Gastroesophageal sphincter (tissue), 4 donors: ENCODE data around the gene RRP7A. TPM values are rescaled to one million over a fixed set of nuclear protein-coding genes. Genes with fewer than 3 reads are reported as not detected.
"Not testable (repeated sequence)": the region's sequence is repeated elsewhere in the genome, so short reads cannot be mapped to it uniquely, and the experiment has no call there.

ENCODE experiments used
- ATAC-seq: fragments of 150-250 bp; one replicate; pipeline ENCODE4 v1.9.1; 2016; ENCODE audit warnings: mild to moderate bottlenecking, moderate library complexity
- H3K27ac ChIP-seq, 4 donors: fragments of 200-600 bp; sonication (generic) in 3 of 4; 1 replicate in 3 of 4; 2 replicates in 1 of 4; pipeline ENCODE4 v1.5.1; 2016 to 2019
- H3K27me3 ChIP-seq: fragments of 200-600 bp; sonication (generic); one replicate; pipeline ENCODE4 v1.5.1; 2019
- H3K36me3 ChIP-seq, 2 donors: fragments of 200-600 bp; sonication (generic); one replicate each; pipeline ENCODE4 v1.5.1; 2019; ENCODE audit warnings: control low read depth in 1 of 2
- H3K4me1 ChIP-seq, 3 donors: fragments of 200-600 bp; sonication (generic); 1 replicate in 2 of 3; 2 replicates in 1 of 3; pipeline ENCODE4 v1.5.1; 2016 to 2019; ENCODE audit warnings: control low read depth in 2 of 3
- H3K4me3 ChIP-seq, 2 donors: fragments of 200-600 bp; sonication (generic); one replicate each; pipeline ENCODE4 v1.5.1; 2019; ENCODE audit warnings: mild to moderate bottlenecking in 1 of 2, moderate library complexity in 1 of 2
- H3K9me3 ChIP-seq, 3 donors: fragments of 200-600 bp; sonication (generic); one replicate each; pipeline ENCODE4 v1.5.1; 2017 to 2019; ENCODE audit warnings: control low read depth in 2 of 3
- CTCF ChIP-seq, 4 experiments: fragments of 200-600 bp in 2 of 4; fragments of 450-650 bp in 2 of 4; sonication (generic) in 1 of 4; IDR thresholded peaks; one replicate each; pipeline ENCODE4 v1.5.1; 2017 to 2019; ENCODE audit warnings: antibody characterized with exemption in 4 of 4, mild to moderate bottlenecking in 2 of 4, moderate library complexity in 2 of 4
- EP300 ChIP-seq: sonication (generic); formaldehyde crosslinking; IDR thresholded peaks from one replicate; pipeline ENCODE4 v1.6.1; 2017; ENCODE audit warnings: antibody characterized with exemption, mild to moderate bottlenecking
- POLR2A ChIP-seq, 2 donors: fragments of 450-650 bp; IDR thresholded peaks; one replicate each; pipeline ENCODE4 v1.6.1; 2017; ENCODE audit warnings: antibody characterized with exemption in 2 of 2, mild to moderate bottlenecking in 2 of 2, moderate library complexity in 1 of 2
- POLR2AphosphoS5 ChIP-seq: sonication (generic); formaldehyde crosslinking; IDR thresholded peaks from one replicate; pipeline ENCODE4 v1.6.1; 2017; ENCODE audit warnings: antibody characterized with exemption
- WGBS, 2 donors: methylation state at CpG; one replicate each; pipeline ENCODE4 v1.1.5; 2018; ENCODE audit warnings: low coverage in 1 of 2; 5-methylcytosine and 5-hydroxymethylcytosine counted together
- total RNA-seq, 4 donors: library from RNA; depleted of rRNA; stranded (reverse); fragments of >200 nt; gene quantifications; one replicate each; pipeline ENCODE4 v1.1.0, GENCODE V29; 2016

The RRP7A gene
- 10 to 100 TPM; 21.3 to 36.9 (median 29.1) TPM for total RNA-seq

- ATAC-seq, result peak; percentile 93
- WGBS, 2 donors, result 44 to 100% methylated on average over 1 to 4 of the region's 65 CpGs
- Histone ChIP-seq H3K27me3 (no peaks in the 10 kb centered on the region), H3K27ac (peak within 1 kb of the TSS; percentile 49 to 81 (median 78)), H3K9me3 (no peaks in the 10 kb centered on the region), H3K4me1 (peaks cover 0 to 28% (median 4%) of the 10 kb centered on the region in 3 donors), H3K4me3 (peak within 1 kb of the TSS; percentile 83 to 87), H3K36me3 (peaks cover 0 to 29% of the 10 kb centered on the region in 2 donors)
- peak in 3 of 4 experiments; percentile 11 to 39 (median 18) for TF ChIP-seq CTCF (IDR thresholded peaks at IDR 0.05)
- peak; percentile 78 for TF ChIP-seq POLR2AphosphoS5
- peak; percentile 80 to 92 for TF ChIP-seq POLR2A (IDR thresholded peaks at IDR 0.05)
- no peak for TF ChIP-seq EP300
Observed at GRCh38 chr22:42519525-42520401, at the start of gene RRP7A. Gene RRP7A, minus strand, starts transcription at chr22:42519796. Its CDS starts 10 bp downstream, at chr22:42519786.

GRCh38 chr22:42567950-42568349 is 48.4 kb upstream of the RRP7A start:
- 30% methylated on average over 1 of the region's 6 CpGs; no CpG with 5 or more reads in 1 of the 2 donors for WGBS, 2 donors
- H3K9me3 ChIP-seq, ATAC-seq, H3K4me3 ChIP-seq, H3K27me3 ChIP-seq, H3K27ac ChIP-seq, H3K4me1 ChIP-seq: not testable (repeated sequence)
- H3K36me3 ChIP-seq, result peaks cover 0 to 71% of the 10 kb centered on the region in 2 donors

- no peak for ATAC-seq
- H3K36me3 ChIP-seq, result peaks cover 0 to 56% of the 10 kb centered on the region in 2 donors
- H3K4me3 ChIP-seq, result no peak overlapping the region
- no peak for TF ChIP-seq EP300
- H3K27me3 ChIP-seq, result no peaks in the 10 kb centered on the region
- no peaks in the 10 kb centered on the region for H3K9me3 ChIP-seq
- no peak overlapping the region for H3K27ac ChIP-seq
- no CpG with 5 or more reads among the region's 12 CpGs for WGBS, 2 donors
- peaks cover 0 to 16% (median 0%) of the 10 kb centered on the region in 3 donors for H3K4me1 ChIP-seq
Observed at GRCh38 chr22:42565956-42566355, 46.4 kb upstream of the RRP7A start.

GRCh38 chr22:42564699-42565098 is 45.1 kb upstream of the RRP7A start:
- ATAC-seq, result no peak
- TF ChIP-seq POLR2AphosphoS5, result no peak
- TF ChIP-seq POLR2A (IDR thresholded peaks at IDR 0.05), result no peak
- no peak for TF ChIP-seq EP300
- no peak for TF ChIP-seq CTCF (IDR thresholded peaks at IDR 0.05)
- H3K36me3 ChIP-seq, result peaks cover 0 to 55% of the 10 kb centered on the region in 2 donors
- WGBS, 2 donors, result 93 to 96% methylated on average over 3 to 5 of the region's 17 CpGs
- H3K27me3 ChIP-seq, result no peaks in the 10 kb centered on the region
- H3K9me3 ChIP-seq, result no peaks in the 10 kb centered on the region
- H3K4me3 ChIP-seq, result no peak overlapping the region
- H3K27ac ChIP-seq, result no peak overlapping the region
- H3K4me1 ChIP-seq, result peaks cover 0 to 16% (median 0%) of the 10 kb centered on the region in 3 donors

- not testable (repeated sequence) for H3K27me3 ChIP-seq, H3K4me3 ChIP-seq, H3K27ac ChIP-seq, H3K9me3 ChIP-seq, ATAC-seq
- 74 to 87% methylated on average over 3 of the region's 3 CpGs for WGBS, 2 donors
- Histone ChIP-seq H3K36me3 (peaks cover 0 to 49% of the 10 kb centered on the region in 2 donors), H3K4me1 (peaks cover 0 to 16% (median 0%) of the 10 kb centered on the region in 3 donors)
Observed at GRCh38 chr22:42563943-42564342, 44.3 kb upstream of the RRP7A start.

GRCh38 chr22:42562684-42563083 is 43.1 kb upstream of the RRP7A start:
- TF ChIP-seq CTCF (IDR thresholded peaks at IDR 0.05) (no peak), EP300 (no peak)
- H3K36me3 ChIP-seq, result peaks cover 0 to 43% of the 10 kb centered on the region in 2 donors
- WGBS, 2 donors, result 50% methylated on average over 1 of the region's 2 CpGs; no CpG with 5 or more reads in 1 of the 2 donors
- H3K4me1 ChIP-seq, result peaks cover 0 to 16% (median 0%) of the 10 kb centered on the region in 3 donors
- H3K27me3 ChIP-seq, result no peaks in the 10 kb centered on the region
- no peaks in the 10 kb centered on the region for H3K9me3 ChIP-seq
- H3K4me3 ChIP-seq, result no peak overlapping the region
- ATAC-seq, result no peak
- H3K27ac ChIP-seq, result no peak overlapping the region
